ENCODE data around the gene MRPL58. TPM values are rescaled to one million over a fixed set of nuclear protein-coding genes. Genes with fewer than 3 reads are reported as not detected.

The MRPL58 gene
- total and polyA plus RNA-seq, 12 donors: 38.7 to 120 (median 58.9) TPM

GRCh38 chr17:74975943-74976342 is 36.5 kb upstream of the MRPL58 start:
- H3K4me3 ChIP-seq: no peak overlapping the region
- intact Hi-C loops (cut with DNase I): loop anchor here in 1 of 2 donors (10.0 kb wide), 1 partner anchor 59 kb away; no protein-coding TSS in a partner anchor
- H3K27ac ChIP-seq: no peak overlapping the region
- WGBS, 4 donors: 61 to 77% (median 71%) methylated on average over 4 of the region's 4 CpGs
- H3K4me1 ChIP-seq (replicated peaks in 1 of 2): peaks cover 0 to 13% of the 10 kb centered on the region in 2 donors
- H3K36me3 ChIP-seq (replicated peaks in 1 of 2): no peaks in the 10 kb centered on the region
- no peaks in the 10 kb centered on the region for H3K9me3 ChIP-seq (replicated peaks in 1 of 3)
- no peak for DNase-seq
- TF ChIP-seq POLR2A (IDR thresholded peaks at IDR 0.05) (no peak), CTCF (IDR thresholded peaks at IDR 0.05) (no peak)
- peaks cover 5% of the 10 kb centered on the region for H3K27me3 ChIP-seq

- WGBS, 4 donors: 83 to 94% (median 86%) methylated on average over 3 of the region's 3 CpGs
- H3K9me3 ChIP-seq (replicated peaks in 1 of 3): no peaks in the 10 kb centered on the region
- H3K4me3 ChIP-seq: no peak overlapping the region
- DNase-seq: no peak
- H3K27ac ChIP-seq: no peak overlapping the region
- H3K36me3 ChIP-seq (replicated peaks in 1 of 2): no peaks in the 10 kb centered on the region
- intact Hi-C loops (cut with DNase I): loop anchor here in 1 of 2 donors (10.0 kb wide), 1 partner anchor 57 kb away; no protein-coding TSS in a partner anchor
- no peaks in the 10 kb centered on the region for H3K27me3 ChIP-seq
- peaks cover 8 to 13% of the 10 kb centered on the region in 2 donors for H3K4me1 ChIP-seq (replicated peaks in 1 of 2)
- TF ChIP-seq CTCF (IDR thresholded peaks at IDR 0.05) (no peak), POLR2A (IDR thresholded peaks at IDR 0.05) (no peak)
Observed at GRCh38 chr17:74977802-74978201, 34.7 kb upstream of the MRPL58 start.

- TF ChIP-seq CTCF (IDR thresholded peaks at IDR 0.05): no peak
- TF ChIP-seq POLR2A (IDR thresholded peaks at IDR 0.05): no peak
- Histone ChIP-seq H3K9me3 (replicated peaks in 1 of 3) (no peaks in the 10 kb centered on the region), H3K27ac (no peak overlapping the region), H3K36me3 (replicated peaks in 1 of 2) (no peaks in the 10 kb centered on the region), H3K4me3 (no peak overlapping the region), H3K27me3 (no peaks in the 10 kb centered on the region), H3K4me1 (replicated peaks in 1 of 2) (peaks cover 8 to 10% of the 10 kb centered on the region in 2 donors)
- 64 to 77% (median 75%) methylated on average over 3 of the region's 3 CpGs for WGBS, 4 donors
- intact Hi-C loops (cut with DNase I): loop anchor here in 1 of 2 donors (10.0 kb wide), 1 partner anchor 57 kb away; no protein-coding TSS in a partner anchor
- no peak for DNase-seq
Observed at GRCh38 chr17:74978240-74978639, 34.2 kb upstream of the MRPL58 start.

GRCh38 chr17:74979408-74980146 is 32.9 kb upstream of the MRPL58 start:
- H3K36me3 ChIP-seq (replicated peaks in 1 of 2): no peaks in the 10 kb centered on the region
- intact Hi-C loops (cut with DNase I): loop anchor here in 1 of 2 donors (10.0 kb wide), 1 partner anchor 55 kb away; no protein-coding TSS in a partner anchor
- 72 to 77% (median 73%) methylated on average over 17 of the region's 17 CpGs for WGBS, 4 donors

More at GRCh38 chr17:74979408-74980146, 32.9 kb upstream of the MRPL58 start:
- Histone ChIP-seq H3K27me3 (no peaks in the 10 kb centered on the region), H3K9me3 (replicated peaks in 1 of 3) (no peaks in the 10 kb centered on the region), H3K4me1 (replicated peaks in 1 of 2) (peaks cover 8 to 10% of the 10 kb centered on the region in 2 donors), H3K27ac (no peak overlapping the region), H3K4me3 (no peak overlapping the region)
- DNase-seq: no peak
- no peak for TF ChIP-seq CTCF (IDR thresholded peaks at IDR 0.05)
- no peak for TF ChIP-seq POLR2A (IDR thresholded peaks at IDR 0.05)
